NCI-H345 treated with DMSO at 0.1 percent for 48 hours (cell line): ENCODE data around the gene HES6.

ENCODE experiments used
- DNase-seq: peaks from one replicate; lab custom pipeline; 2025; ENCODE audit not compliant: unreplicated experiment; lab: John Stamatoyannopoulos, UW

Gene HES6

DNA sequence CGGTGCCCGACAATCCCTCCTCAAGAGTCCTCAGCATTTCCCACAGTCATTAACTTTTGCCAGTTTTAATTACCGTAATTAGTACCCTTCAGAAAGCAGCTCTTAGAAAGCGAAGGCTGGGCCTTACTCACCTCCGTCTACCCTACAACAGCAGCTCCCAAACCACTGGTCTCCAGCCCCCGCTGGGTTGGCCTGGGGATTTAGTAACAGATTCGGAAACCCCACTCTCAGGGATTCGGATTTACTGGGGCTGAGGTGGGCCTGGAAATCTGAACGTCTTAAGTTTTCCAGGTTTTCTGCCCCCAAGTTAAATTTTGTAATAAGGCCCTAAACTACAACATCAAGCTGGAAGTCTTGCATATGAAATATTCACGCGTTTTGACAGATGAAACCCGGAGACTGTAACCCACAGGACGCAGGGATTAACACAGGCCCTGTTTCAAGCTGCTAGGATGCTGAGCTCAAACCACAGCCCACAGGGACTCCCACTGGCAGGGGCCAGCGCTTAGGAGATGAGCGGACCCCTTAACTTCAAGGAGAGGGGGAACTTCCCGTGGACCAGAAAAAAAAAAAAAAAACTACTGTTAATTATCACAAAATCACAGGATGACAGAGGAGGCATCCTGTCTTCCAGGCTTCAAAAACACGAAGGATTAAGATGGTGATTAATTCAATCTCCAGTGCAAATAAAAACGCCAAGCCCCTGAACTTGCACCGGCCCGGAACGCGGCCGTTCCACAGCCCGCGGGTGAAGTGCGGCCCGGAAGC, 37.3 kb downstream of the HES6 start:
- DNase-seq = no peak

GRCh38 chr2:238190445-238190844, 49.4 kb downstream of the HES6 start:
- DNase-seq = no peak
